OCI-LY3 (cell line): ENCODE results near the gene IMPG1.

Source experiments
- EZH2phosphoT487 ChIP-seq: fragments of 200-600 bp; shearing (Covaris generic); IDR thresholded peaks from 2 replicates; pipeline ENCODE4 v1.6.1; 2018; ENCODE audit warnings: antibody characterized with exemption, mixed run types, low read depth
- TF ChIP-seq, protein P1 (sequence below): fragments of 200-600, 300-600 bp; sonication (generic); IDR thresholded peaks from 2 replicates; pipeline ENCODE4 v1.5.1; 2014; ENCODE audit warnings: antibody characterized with exemption, low read length, low read depth

- no peak for TF ChIP-seq EZH2phosphoT487
- TF ChIP-seq, protein P1, sequence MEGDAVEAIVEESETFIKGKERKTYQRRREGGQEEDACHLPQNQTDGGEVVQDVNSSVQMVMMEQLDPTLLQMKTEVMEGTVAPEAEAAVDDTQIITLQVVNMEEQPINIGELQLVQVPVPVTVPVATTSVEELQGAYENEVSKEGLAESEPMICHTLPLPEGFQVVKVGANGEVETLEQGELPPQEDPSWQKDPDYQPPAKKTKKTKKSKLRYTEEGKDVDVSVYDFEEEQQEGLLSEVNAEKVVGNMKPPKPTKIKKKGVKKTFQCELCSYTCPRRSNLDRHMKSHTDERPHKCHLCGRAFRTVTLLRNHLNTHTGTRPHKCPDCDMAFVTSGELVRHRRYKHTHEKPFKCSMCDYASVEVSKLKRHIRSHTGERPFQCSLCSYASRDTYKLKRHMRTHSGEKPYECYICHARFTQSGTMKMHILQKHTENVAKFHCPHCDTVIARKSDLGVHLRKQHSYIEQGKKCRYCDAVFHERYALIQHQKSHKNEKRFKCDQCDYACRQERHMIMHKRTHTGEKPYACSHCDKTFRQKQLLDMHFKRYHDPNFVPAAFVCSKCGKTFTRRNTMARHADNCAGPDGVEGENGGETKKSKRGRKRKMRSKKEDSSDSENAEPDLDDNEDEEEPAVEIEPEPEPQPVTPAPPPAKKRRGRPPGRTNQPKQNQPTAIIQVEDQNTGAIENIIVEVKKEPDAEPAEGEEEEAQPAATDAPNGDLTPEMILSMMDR, result peak; percentile 97
Measured at GRCh38 chr6:75932067-75932466, 140.4 kb downstream of the IMPG1 start.
